Measurements from ENCODE around the gene DOCK11. TPM values are rescaled to one million over a fixed set of nuclear protein-coding genes. Genes with fewer than 3 reads are reported as not detected.
"Not testable (repeated sequence)": the region's sequence is repeated elsewhere in the genome, so short reads cannot be mapped to it uniquely, and the experiment has no call there.

Gene DOCK11
- total and polyA plus RNA-seq, 11 donors = 1.8 to 26.3 (median 2.9) TPM

DNA sequence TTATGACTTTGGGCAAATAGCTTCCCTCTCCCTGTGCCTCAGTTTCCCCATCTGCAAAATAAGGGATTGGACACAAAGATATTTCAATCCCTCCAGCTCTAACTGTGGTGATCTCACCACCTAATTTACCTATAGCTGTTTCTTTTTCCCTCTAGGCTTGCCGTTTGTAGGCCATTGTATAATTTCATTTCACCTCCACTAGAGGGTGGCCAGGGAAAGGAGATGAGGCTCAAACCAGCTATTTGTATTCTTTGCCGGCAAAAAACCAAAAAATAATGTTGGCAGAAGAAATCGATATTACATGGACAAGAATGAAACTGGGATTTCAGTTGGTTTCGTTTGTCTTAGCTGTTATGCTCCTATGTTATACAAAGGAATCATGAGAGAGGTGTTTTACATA is 36.1 kb upstream of the DOCK11 start:
- no peak for TF ChIP-seq POLR2A (IDR thresholded peaks at IDR 0.05)
- TF ChIP-seq, protein P1, sequence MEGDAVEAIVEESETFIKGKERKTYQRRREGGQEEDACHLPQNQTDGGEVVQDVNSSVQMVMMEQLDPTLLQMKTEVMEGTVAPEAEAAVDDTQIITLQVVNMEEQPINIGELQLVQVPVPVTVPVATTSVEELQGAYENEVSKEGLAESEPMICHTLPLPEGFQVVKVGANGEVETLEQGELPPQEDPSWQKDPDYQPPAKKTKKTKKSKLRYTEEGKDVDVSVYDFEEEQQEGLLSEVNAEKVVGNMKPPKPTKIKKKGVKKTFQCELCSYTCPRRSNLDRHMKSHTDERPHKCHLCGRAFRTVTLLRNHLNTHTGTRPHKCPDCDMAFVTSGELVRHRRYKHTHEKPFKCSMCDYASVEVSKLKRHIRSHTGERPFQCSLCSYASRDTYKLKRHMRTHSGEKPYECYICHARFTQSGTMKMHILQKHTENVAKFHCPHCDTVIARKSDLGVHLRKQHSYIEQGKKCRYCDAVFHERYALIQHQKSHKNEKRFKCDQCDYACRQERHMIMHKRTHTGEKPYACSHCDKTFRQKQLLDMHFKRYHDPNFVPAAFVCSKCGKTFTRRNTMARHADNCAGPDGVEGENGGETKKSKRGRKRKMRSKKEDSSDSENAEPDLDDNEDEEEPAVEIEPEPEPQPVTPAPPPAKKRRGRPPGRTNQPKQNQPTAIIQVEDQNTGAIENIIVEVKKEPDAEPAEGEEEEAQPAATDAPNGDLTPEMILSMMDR (IDR thresholded peaks at IDR 0.05) = peak in 9 of 12 donors; percentile 17 to 49 (median 37)

DNA sequence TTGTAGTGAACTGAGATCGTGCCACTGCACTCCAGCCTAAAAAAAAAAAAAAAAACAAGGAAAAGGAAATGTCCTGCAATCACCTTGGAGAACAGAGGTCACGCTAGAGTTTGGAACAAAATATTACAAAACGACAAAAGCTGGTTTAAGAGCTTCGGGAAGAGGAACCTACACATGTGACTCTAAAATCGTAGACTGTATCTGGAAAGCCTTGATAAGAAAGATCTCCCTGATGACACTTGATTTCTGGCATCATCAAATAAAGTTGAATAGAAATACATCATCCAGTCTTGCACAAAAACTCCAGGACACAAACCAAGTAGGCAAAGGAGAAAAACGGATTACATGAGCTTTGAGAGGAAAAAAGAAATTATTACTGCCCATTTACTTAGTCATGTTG is 31.1 kb upstream of the DOCK11 start:
- Histone ChIP-seq H3K4me1 (no peaks in the 10 kb centered on the region), H3K27me3 (no peaks in the 10 kb centered on the region), H3K27ac (no peak overlapping the region), H3K4me3 (no peak overlapping the region), H3K9me3 (no peaks in the 10 kb centered on the region), H3K36me3 (no peaks in the 10 kb centered on the region)
- no peak for TF ChIP-seq POLR2A (IDR thresholded peaks at IDR 0.05)
- TF ChIP-seq, protein P1 (IDR thresholded peaks at IDR 0.05) = no peak
- DNase-seq (no peak), ATAC-seq (no peak)
- intact Hi-C loops (cut with DNase I) = loop anchor here in 3 of 10 donors (10.0 kb wide), 2 partner anchors 130 to 140 kb away; no protein-coding TSS in a partner anchor
- 48 to 57% (median 54%) methylated on average over 6 of the region's 6 CpGs for WGBS, 4 donors

More for the DNA sequence above, 36.1 kb upstream of the DOCK11 start:
- Histone ChIP-seq H3K4me1 (no peaks in the 10 kb centered on the region), H3K36me3 (no peaks in the 10 kb centered on the region), H3K27ac (no peak overlapping the region), H3K27me3 (no peaks in the 10 kb centered on the region), H3K4me3 (no peak overlapping the region), H3K9me3 (no peaks in the 10 kb centered on the region)
- ATAC-seq (no peak), DNase-seq (no peak)
- intact Hi-C loops (cut with DNase I) = loop anchor here in 2 of 10 donors (2.0 kb wide), 2 partner anchors 137 to 143 kb away; no protein-coding TSS in a partner anchor
- 7 to 35% (median 21%) methylated on average over 4 of the region's 4 CpGs for WGBS, 4 donors

DNA sequence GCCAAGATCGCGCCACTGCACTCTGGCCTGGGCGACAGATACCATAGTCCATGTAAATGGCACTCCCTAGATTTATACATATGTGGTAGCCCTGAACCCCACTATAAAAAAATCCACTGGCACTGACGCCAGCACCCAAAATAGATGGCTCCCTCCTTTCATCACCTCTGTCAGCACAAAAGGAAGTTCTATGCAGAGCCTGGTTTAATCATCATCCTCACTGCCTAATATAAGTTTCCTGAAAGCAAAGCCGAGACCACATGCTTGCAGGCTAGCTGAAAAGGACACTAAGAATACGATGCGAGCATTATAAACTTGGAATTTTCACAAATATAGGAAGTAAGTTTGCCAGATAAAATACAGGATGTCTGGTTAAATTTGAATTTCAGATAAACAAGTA is 27.5 kb upstream of the DOCK11 start:
- H3K27me3 ChIP-seq = no peaks in the 10 kb centered on the region
- intact Hi-C loops (cut with DNase I) = loop anchor here in 3 of 10 donors (10.0 kb wide), 2 partner anchors 127 to 137 kb away; no protein-coding TSS in a partner anchor
- no peaks in the 10 kb centered on the region for H3K4me1 ChIP-seq
- no peak overlapping the region for H3K4me3 ChIP-seq
- TF ChIP-seq, protein P1 (IDR thresholded peaks at IDR 0.05) = no peak
- TF ChIP-seq POLR2A (IDR thresholded peaks at IDR 0.05) = no peak
- H3K36me3 ChIP-seq = no peaks in the 10 kb centered on the region
- 40 to 64% (median 51%) methylated on average over 7 of the region's 7 CpGs for WGBS, 4 donors
- DNase-seq (no peak), ATAC-seq (no peak)
- H3K9me3 ChIP-seq = no peaks in the 10 kb centered on the region
- no peak overlapping the region for H3K27ac ChIP-seq

DNA sequence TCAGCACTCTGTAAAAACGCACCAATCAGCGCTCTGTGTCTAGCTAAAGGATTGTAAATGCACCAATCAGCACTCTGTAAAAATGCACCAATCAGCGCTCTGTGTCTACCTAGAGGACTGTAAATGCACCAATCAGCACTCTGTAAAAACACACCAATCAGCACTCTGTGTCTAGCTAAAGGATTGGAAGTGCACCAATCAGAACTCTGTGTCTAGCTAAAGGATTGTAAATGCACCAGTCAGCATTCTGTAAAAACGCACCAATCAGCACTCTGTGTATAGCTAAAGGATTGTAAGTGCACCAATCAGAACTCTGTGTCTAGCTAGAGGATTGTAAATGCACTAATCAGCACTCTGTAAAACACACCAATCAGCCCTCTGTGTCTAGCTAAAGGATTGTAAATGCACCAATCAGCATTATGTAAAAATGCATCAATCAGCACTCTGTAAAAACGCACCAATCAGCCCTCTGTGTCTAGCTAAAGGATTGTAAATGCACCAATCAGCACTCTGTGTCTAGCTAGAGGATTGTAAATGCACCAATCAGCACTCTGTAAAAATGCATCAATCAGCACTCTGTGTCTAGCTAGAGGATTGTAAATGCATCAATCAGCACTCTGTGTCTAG is 24.8 kb upstream of the DOCK11 start:
- H3K9me3 ChIP-seq; intact Hi-C loops (cut with DNase I); H3K4me1 ChIP-seq; H3K4me3 ChIP-seq; ATAC-seq; H3K36me3 ChIP-seq; H3K27ac ChIP-seq; H3K27me3 ChIP-seq; DNase-seq: not testable (repeated sequence)
- 68 to 98% (median 86%) methylated on average over 5 of the region's 5 CpGs for WGBS, 4 donors

DNA sequence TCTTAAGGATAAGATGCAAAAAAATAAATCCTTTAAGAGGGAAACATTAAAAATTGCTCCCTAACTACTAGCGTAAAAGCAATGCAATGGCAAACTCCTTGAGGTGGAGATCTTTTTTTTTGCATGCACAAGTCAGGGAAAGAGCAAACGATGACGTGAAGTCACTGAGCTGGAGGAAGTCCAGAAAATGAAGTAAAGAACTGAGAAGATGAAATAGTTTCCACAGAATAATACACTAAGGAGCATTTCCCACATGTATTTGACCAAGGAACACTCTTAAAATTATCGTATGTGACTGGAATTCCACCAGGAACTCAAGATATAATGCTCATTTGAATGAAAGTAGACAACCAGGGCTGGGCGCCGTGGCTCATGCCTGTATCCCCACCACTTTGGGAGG is 21.0 kb upstream of the DOCK11 start:
- Histone ChIP-seq H3K4me3 (no peak overlapping the region), H3K27ac (no peak overlapping the region), H3K9me3 (no peaks in the 10 kb centered on the region), H3K4me1 (no peaks in the 10 kb centered on the region), H3K36me3 (no peaks in the 10 kb centered on the region), H3K27me3 (no peaks in the 10 kb centered on the region)
- ATAC-seq (no peak), DNase-seq (no peak)
- 56 to 70% (median 63%) methylated on average over 6 of the region's 6 CpGs for WGBS, 4 donors
- TF ChIP-seq, protein P1 (IDR thresholded peaks at IDR 0.05) = no peak
- no peak for TF ChIP-seq POLR2A (IDR thresholded peaks at IDR 0.05)
- intact Hi-C loops (cut with DNase I) = no loop called here
